GM19468 (cell line): ENCODE measurements around the gene CSF3.

Experiments
- ATAC-seq: cut with Tn5 transposase; IDR thresholded peaks from one replicate; pipeline ENCODE4 v1.9.1; 2021; ENCODE audit warnings: mild to moderate bottlenecking, moderate library complexity, moderate number of reproducible peaks; ENCODE audit not compliant: unreplicated experiment; ENCODE audit errors: extremely low read depth

Gene CSF3

GRCh38 chr17:40015005-40015997 lies at the start of gene CSF3:
Gene CSF3, plus strand, starts transcription at chr17:40015440. Its CDS starts 35 bp downstream, at chr17:40015475.
- ATAC-seq = no peak

GRCh38 chr17:39966771-39967170 lies 48.5 kb upstream of the CSF3 start:
- no peak for ATAC-seq

GRCh38 chr17:39968761-39969160 lies 46.5 kb upstream of the CSF3 start:
- ATAC-seq = no peak

- no peak for ATAC-seq
These were observed 45.9 kb upstream of the CSF3 start for GRCh38 chr17:39969375-39969774.

- no peak for ATAC-seq
These were observed 45.0 kb upstream of the CSF3 start for GRCh38 chr17:39970157-39970692.

GRCh38 chr17:39971076-39971603 lies 44.1 kb upstream of the CSF3 start:
- no peak for ATAC-seq

- ATAC-seq = no peak
These were observed 43.0 kb upstream of the CSF3 start for GRCh38 chr17:39972271-39972670.

GRCh38 chr17:39973496-39973895 lies 41.7 kb upstream of the CSF3 start:
- no peak for ATAC-seq

GRCh38 chr17:39974433-39974832 lies 40.8 kb upstream of the CSF3 start:
- no peak for ATAC-seq

- no peak for ATAC-seq
These were observed 39.4 kb upstream of the CSF3 start for GRCh38 chr17:39975801-39976200.

- ATAC-seq = no peak
These were observed 36.1 kb upstream of the CSF3 start for GRCh38 chr17:39979016-39979670.

GRCh38 chr17:39979893-39980350 lies 35.3 kb upstream of the CSF3 start:
- no peak for ATAC-seq

GRCh38 chr17:39980351-39981206 lies 34.7 kb upstream of the CSF3 start, which contains the start of gene PSMD3:
Gene PSMD3, plus strand, starts transcription at chr17:39980807. Its CDS starts 164 bp downstream, at chr17:39980971.
- peak; percentile 89 for ATAC-seq

GRCh38 chr17:39981207-39981741 lies 34.0 kb upstream of the CSF3 start:
- ATAC-seq = no peak

GRCh38 chr17:39981766-39982375 lies 33.4 kb upstream of the CSF3 start:
- no peak for ATAC-seq

- ATAC-seq = no peak
These were observed 26.9 kb upstream of the CSF3 start for GRCh38 chr17:39988206-39988810.

- no peak for ATAC-seq
These were observed 20.8 kb upstream of the CSF3 start for GRCh38 chr17:39994448-39994847.

- no peak for ATAC-seq
These were observed 19.8 kb upstream of the CSF3 start for GRCh38 chr17:39995438-39995837.

GRCh38 chr17:39996162-39996561 lies 19.1 kb upstream of the CSF3 start:
- no peak for ATAC-seq
